ENCODE data around the gene B4GALT1. TPM values are rescaled to one million over a fixed set of nuclear protein-coding genes. Genes with fewer than 3 reads are reported as not detected.

The B4GALT1 gene
- total RNA-seq, 1 experiment from 2014 or later = 121 TPM

DNA sequence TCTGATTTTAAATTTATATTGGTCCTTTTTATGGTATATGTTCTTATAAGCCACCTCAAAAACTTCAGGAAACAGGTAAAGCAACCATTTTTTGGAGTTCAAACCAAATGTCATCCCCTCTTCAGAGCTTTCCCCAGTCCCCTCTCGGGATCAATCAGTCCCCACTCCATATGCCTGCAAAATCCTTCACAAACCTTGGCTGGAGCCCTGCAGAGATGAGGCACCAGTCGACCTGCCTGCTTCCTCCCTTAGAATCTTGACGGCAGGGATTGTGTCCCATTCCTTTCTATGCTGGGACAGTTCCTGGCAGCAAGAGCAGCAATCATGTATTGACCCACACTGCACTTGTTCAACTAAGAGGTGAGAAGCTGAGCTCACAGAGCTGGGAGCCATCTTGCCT lies 22.6 kb downstream of the B4GALT1 start:
- H3K36me3 ChIP-seq (ENCODE audit: control insufficient read depth, insufficient read depth, low read length) = no peaks in the 10 kb centered on the region
- H3K9me3 Mint-ChIP-seq (ENCODE audit: unreplicated experiment) = no peaks in the 10 kb centered on the region
- peaks cover 17% of the 10 kb centered on the region for H3K4me1 Mint-ChIP-seq (ENCODE audit: low read depth, unreplicated experiment)
- ChIA-PET POLR2A (interaction anchor here (1.0 kb wide), 1 partner anchor 21 kb away, joined by 3 read pairs; no protein-coding TSS in a partner anchor), CTCF (no interaction called here)
- TF ChIP-seq, protein P1, sequence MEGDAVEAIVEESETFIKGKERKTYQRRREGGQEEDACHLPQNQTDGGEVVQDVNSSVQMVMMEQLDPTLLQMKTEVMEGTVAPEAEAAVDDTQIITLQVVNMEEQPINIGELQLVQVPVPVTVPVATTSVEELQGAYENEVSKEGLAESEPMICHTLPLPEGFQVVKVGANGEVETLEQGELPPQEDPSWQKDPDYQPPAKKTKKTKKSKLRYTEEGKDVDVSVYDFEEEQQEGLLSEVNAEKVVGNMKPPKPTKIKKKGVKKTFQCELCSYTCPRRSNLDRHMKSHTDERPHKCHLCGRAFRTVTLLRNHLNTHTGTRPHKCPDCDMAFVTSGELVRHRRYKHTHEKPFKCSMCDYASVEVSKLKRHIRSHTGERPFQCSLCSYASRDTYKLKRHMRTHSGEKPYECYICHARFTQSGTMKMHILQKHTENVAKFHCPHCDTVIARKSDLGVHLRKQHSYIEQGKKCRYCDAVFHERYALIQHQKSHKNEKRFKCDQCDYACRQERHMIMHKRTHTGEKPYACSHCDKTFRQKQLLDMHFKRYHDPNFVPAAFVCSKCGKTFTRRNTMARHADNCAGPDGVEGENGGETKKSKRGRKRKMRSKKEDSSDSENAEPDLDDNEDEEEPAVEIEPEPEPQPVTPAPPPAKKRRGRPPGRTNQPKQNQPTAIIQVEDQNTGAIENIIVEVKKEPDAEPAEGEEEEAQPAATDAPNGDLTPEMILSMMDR (IDR thresholded peaks at IDR 0.05; ENCODE audit: insufficient read depth in 1 of 2, low read depth in 1 of 2, low read length in 1 of 2, severe bottlenecking in 1 of 2, unreplicated experiment in 1 of 2) = no peak
- intact Hi-C loops (cut with micrococcal nuclease; ENCODE audit: unreplicated experiment) = no loop called here
- H3K27ac Mint-ChIP-seq (ENCODE audit: unreplicated experiment) = peak overlapping the region; percentile 55
- no TSS peak for BruUV-seq (replicated peaks)
- H3K9me3 ChIP-seq = no peaks in the 10 kb centered on the region
- H3K4me3 Mint-ChIP-seq (ENCODE audit: unreplicated experiment) = no peak overlapping the region
- H3K4me3 ChIP-seq (ENCODE audit: low read depth, low read length) = no peak overlapping the region
- peaks cover 44% of the 10 kb centered on the region for H3K4me1 ChIP-seq
- no peaks in the 10 kb centered on the region for H3K27me3 ChIP-seq (replicated peaks; ENCODE audit: control insufficient read depth, insufficient read depth, low read length)
- H3K27me3 Mint-ChIP-seq (ENCODE audit: insufficient read depth, unreplicated experiment) = no peaks in the 10 kb centered on the region
- H3K36me3 Mint-ChIP-seq (ENCODE audit: insufficient read depth, unreplicated experiment) = peaks cover 30% of the 10 kb centered on the region
- DNase-seq = no peak

DNA sequence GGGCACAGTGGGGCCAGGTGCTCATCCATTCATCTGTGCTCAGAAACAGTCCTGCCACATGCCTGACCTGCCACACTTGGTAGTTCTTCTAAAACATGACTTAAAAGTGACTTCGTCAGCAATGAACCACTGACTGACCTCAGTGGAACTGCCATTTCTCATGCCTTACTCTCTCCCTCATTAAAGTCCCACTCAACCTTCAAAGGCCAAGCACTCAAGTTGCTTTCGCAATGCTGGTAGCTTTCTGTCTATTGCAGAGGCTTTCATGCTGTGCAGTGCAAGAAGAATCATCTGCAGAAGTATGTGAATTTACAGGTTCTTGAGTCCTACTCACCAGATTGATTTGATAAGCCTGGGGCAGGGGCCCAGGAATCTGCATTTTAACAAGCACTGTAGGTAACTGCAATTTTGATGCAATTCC lies 23.9 kb downstream of the B4GALT1 start:
- POLR2A ChIA-PET = no interaction called here
- H3K4me1 ChIP-seq = peaks cover 45% of the 10 kb centered on the region
- CTCF ChIA-PET = no interaction called here

DNA sequence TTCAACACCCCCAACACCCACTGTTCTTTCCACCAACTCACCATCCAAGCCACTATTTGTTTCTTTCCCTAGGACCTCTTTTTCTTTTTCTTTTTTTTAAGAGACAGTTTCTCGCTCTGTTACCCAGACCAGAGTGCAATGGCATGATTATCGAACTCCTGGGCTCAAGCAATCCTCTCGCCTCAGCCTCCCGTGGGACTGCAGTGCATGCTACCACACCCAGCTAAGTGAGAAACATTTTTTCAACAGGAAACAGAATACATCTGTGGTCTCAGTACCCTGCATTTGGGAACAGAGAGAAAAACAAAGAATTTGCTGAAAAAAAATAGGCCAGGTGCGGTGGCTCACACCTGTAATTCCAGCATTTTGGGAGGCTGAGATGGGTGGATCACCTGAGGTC lies 24.6 kb downstream of the B4GALT1 start:
- ChIA-PET POLR2A (no interaction called here), CTCF (no interaction called here)
- intact Hi-C loops (cut with micrococcal nuclease; ENCODE audit: unreplicated experiment) = no loop called here
- Histone ChIP-seq H3K27me3 (replicated peaks; ENCODE audit: control insufficient read depth, insufficient read depth, low read length) (no peaks in the 10 kb centered on the region), H3K36me3 (ENCODE audit: control insufficient read depth, insufficient read depth, low read length) (no peaks in the 10 kb centered on the region), H3K9me3 (no peaks in the 10 kb centered on the region), H3K4me1 (peaks cover 41% of the 10 kb centered on the region), H3K4me3 (ENCODE audit: low read depth, low read length) (no peak overlapping the region)
- no TSS peak for BruUV-seq (replicated peaks)
- no peak overlapping the region for H3K4me3 Mint-ChIP-seq (ENCODE audit: unreplicated experiment)
- TF ChIP-seq, protein P1 (IDR thresholded peaks at IDR 0.05; ENCODE audit: insufficient read depth in 1 of 2, low read depth in 1 of 2, low read length in 1 of 2, severe bottlenecking in 1 of 2, unreplicated experiment in 1 of 2) = no peak
- no peaks in the 10 kb centered on the region for H3K27me3 Mint-ChIP-seq (ENCODE audit: insufficient read depth, unreplicated experiment)
- peaks cover 15% of the 10 kb centered on the region for H3K4me1 Mint-ChIP-seq (ENCODE audit: low read depth, unreplicated experiment)
- no peak for DNase-seq
- no peak overlapping the region for H3K27ac Mint-ChIP-seq (ENCODE audit: unreplicated experiment)
- no peaks in the 10 kb centered on the region for H3K9me3 Mint-ChIP-seq (ENCODE audit: unreplicated experiment)
- H3K36me3 Mint-ChIP-seq (ENCODE audit: insufficient read depth, unreplicated experiment) = peaks cover 32% of the 10 kb centered on the region

More for the DNA sequence above, 23.9 kb downstream of the B4GALT1 start:
- TF ChIP-seq, protein P1 (IDR thresholded peaks at IDR 0.05; ENCODE audit: insufficient read depth in 1 of 2, low read depth in 1 of 2, low read length in 1 of 2, severe bottlenecking in 1 of 2, unreplicated experiment in 1 of 2) = no peak
- Mint-ChIP-seq H3K27me3 (ENCODE audit: insufficient read depth, unreplicated experiment) (no peaks in the 10 kb centered on the region), H3K9me3 (ENCODE audit: unreplicated experiment) (no peaks in the 10 kb centered on the region), H3K36me3 (ENCODE audit: insufficient read depth, unreplicated experiment) (peaks cover 34% of the 10 kb centered on the region), H3K4me3 (ENCODE audit: unreplicated experiment) (no peak overlapping the region), H3K27ac (ENCODE audit: unreplicated experiment) (peak overlapping the region; percentile 39), H3K4me1 (ENCODE audit: low read depth, unreplicated experiment) (peaks cover 17% of the 10 kb centered on the region)
- BruUV-seq (replicated peaks) = TSS peak; percentile 15
- Histone ChIP-seq H3K27me3 (replicated peaks; ENCODE audit: control insufficient read depth, insufficient read depth, low read length) (no peaks in the 10 kb centered on the region), H3K36me3 (ENCODE audit: control insufficient read depth, insufficient read depth, low read length) (no peaks in the 10 kb centered on the region), H3K9me3 (no peaks in the 10 kb centered on the region), H3K4me3 (ENCODE audit: low read depth, low read length) (no peak overlapping the region)
- intact Hi-C loops (cut with micrococcal nuclease; ENCODE audit: unreplicated experiment) = loop anchor here (1.0 kb wide), 1 partner anchor 18 kb away; no protein-coding TSS in a partner anchor
- peak; percentile 56 to 64 for DNase-seq

Measured in Caco-2 (cell line).